Measurements from ENCODE around the gene TGFB3.

TGFB3 gene

DNA sequence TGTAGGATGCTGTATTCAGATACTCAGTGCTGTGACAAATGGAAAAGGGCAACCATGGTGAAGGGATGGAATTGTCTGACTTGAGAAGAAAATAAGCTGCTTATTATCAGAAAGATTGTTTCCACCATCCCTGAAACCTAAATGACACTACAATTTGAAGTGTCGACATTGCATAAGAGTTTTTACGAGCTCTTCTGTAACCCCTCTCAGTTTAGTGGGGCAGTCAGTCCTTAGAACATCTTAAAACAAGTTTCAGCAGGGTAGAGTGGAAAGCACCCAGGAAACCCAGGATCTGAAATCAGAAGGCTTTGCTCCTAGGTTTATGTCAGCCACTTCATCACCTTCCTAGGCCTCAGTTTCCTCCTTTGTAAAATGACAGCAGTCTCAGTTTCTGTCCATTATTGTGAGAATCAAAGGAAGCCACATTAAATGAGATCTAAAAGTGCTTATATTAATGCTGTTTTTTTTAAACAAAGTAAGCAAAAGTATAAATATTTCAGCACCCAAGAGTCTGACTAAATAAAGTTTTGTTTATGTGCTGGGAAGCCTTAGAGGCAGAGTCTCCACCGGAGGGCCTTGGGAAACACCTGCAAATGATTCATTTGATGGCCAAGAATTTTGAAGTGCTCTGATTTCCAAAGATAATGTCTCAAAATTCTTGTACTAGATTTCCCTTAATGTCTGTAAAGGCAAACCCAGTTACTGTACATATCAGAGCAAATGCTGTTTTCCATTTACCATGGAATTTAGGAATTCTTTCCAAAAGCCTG is 5.6 kb upstream of the TGFB3 start:
- DNase-seq (ENCODE audit: low read depth): no peak

DNA sequence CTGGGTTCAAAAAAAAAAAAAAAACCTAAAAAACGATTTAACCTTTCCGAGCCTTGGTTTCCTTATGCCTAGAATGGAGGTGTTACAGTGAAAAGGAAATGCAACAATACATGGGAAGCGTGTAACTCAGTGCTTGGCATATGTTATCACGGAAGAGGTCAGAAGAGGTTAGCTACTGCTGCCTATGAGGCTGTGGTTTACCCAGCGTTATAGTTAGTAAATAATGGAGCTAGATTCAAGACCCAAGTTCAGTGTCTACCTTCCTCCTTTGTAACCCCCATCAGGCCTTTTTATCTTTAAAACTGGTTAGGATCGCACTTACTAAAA is 4.6 kb upstream of the TGFB3 start:
- no peak for DNase-seq (ENCODE audit: low read depth)

DNA sequence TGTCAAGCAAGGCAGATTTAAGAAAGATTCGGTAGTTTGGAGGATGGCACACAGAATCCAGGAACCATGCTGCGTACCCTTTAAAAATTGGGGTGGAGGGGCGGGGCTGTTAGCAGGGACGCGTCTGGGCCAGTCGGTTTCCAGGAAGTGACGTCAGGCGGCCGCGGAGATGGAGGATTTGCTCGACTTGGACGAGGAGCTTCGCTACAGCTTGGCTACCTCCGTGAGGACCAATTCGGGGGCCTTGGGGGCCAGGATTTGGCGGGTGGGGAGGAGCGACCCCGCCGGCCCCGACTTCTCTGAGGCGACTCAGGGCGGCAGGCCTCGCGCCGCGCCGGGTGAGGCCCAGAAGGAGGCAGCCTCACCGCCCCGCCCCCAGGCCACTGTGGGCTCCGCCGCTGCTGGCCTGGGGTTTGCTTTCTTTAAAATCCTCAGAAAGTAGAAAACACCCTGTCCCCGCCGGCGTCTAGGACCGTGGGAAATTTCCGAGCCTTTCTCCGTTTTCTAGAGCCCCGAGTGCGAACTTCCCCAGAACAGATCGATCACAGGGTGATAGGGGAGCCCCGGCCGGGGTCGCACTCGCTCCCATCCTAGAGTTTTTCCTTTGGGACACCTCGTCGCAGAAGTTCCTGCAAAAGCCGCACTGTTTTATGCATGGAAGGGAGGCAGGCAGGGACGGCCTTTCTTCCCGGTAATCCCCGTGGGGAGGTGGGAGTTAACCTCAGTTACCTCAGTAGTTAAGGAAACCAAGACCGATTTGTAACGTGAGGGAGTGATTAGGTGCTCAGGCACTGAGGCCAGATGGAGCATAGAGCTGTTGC is 4.0 kb upstream of the TGFB3 start, which contains the start of gene IFT43:
Gene IFT43, plus strand, starts transcription at position 146 of the 821 bp plus-strand sequence. Its CDS starts 24 bp downstream, at position 170.
- no peak for DNase-seq (ENCODE audit: low read depth)

DNA sequence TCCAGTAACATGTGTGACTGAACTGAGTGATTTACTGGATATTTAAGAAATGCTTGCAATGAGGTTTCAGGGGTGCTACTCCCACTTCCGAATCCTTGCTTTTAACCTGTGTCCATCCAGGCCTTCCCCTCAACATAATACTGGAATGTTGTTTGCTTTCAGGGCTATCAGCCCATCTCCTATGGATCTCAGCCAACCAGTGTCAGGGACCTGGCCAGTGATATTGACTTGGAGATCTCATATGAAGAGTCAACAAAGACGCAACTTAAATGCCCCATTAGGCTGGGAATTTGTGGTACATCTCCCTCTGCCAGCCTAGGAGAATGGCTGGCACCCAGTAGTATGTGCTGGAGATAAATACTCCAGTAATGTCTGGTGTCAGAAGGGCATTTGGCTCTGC is 2.9 kb upstream of the TGFB3 start:
- no peak for DNase-seq (ENCODE audit: low read depth)

DNA sequence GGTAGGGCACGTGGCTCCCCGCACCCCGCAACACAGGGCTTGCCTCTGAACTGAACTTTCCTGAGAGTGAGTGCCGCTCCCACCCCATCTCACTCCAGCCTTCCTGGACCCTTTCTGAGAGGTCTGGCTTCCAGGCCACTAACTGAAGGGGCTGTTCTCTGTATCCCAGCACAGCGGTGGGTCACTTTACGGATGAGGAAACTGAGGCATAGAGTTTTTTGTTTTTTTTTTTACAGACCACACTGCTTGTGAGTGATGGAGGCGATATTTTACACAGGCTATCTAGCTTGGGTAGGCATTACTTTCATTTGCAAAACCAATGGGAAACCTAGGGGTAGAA is 1.2 kb upstream of the TGFB3 start:
- DNase-seq (ENCODE audit: low read depth): no peak

DNA sequence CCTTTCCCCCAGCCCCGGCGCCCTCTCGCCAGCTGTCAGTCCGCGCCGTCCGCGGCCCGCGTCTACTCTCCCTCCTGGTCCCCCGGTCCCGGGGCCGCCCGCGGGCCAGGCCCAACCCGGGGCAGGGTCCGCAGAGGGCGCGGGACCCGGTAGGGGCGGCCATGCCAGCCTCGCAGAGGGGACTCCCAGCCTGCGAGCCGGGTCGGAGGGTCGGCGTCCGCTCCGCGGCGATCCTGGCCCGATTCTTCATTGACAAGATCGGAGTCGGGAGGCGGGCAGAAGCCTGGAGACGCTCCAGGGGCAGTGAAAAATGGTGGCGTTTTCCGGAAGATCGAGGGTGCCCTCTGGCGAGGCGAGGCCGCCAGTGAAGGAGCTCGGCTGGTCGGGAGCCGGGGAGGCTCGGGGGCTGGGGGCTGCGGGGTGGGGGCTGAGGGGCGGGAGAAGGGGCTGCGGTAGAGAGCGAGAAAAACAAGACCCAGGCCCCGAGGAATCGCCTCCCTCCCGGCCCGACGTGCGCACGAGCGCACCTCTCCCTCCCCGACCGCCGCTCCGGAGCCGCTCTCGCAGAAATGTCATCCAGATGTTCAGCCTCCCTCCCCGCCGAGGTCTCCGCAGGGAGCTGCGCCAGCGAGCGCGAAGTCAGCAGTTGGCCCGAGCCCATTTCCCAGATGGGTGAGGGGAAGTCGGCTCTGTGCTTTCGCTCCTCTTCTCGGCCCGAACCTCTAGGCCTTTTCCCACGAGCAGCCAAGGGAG is 647 bp upstream of the TGFB3 start:
- no peak for DNase-seq (ENCODE audit: low read depth)

DNA sequence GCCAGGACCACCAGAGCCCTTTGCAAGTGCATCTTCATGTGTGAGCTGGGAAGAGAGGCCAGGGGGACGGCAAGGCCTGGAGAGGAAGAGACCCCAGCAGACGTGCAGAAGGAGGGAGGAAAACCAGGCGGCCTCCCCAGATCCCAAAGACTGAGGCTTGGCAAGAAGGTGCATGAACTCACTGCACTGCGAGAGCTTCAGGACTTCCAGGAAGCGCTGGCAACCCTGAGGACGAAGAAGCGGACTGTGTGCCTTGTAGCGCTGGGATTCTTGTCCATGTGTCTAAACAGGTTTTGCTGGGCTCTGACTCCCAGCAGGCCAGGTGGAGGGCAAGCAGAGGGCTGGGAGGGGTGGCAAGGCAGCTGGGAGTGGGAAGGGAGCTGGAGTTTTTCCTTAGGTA is 939 bp downstream of the TGFB3 start:
- DNase-seq (ENCODE audit: low read depth): no peak

DNA sequence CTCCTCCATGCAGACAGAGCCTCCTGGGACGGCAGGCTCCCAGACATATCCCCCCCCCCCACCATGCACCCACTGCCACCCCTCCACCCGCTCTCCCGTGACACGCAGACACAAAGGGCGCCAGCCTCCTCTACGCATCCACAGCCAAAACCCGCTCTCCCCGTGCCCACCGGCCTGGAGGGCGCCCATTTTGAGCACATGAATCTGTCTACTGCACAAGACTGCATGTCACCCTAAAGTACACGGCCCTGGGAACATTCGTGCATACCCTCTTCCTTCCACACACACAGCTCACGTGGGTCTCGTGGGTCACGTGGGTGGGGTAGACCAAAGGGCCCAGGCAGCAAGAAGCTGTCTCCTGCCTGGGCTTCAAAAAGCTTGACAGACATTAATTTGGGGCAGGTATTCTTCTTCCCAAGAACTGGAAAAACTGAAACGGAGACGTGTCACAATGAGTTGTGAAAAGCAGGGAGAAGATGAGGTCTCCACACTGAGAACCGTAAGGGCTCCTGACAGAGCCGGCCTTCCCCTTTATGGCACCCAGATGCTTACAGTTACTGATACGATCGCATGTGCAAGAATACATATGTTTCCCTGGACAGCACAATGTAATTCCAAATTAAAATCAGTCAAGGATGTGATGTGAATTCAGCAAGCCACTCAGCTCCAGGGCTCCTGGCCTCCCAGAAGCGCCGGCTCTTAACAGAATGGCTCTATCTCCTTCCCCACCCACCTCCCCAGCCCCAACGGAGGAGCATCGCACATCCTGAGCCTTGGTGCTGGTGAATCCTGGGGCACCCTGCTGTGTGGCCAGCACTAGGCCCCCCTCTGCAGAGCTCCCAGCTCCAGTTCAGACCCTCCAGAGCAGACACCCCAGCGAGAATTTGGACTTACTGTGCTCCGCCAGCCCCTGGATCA is 1.9 kb downstream of the TGFB3 start:
- DNase-seq (ENCODE audit: low read depth): no peak

DNA sequence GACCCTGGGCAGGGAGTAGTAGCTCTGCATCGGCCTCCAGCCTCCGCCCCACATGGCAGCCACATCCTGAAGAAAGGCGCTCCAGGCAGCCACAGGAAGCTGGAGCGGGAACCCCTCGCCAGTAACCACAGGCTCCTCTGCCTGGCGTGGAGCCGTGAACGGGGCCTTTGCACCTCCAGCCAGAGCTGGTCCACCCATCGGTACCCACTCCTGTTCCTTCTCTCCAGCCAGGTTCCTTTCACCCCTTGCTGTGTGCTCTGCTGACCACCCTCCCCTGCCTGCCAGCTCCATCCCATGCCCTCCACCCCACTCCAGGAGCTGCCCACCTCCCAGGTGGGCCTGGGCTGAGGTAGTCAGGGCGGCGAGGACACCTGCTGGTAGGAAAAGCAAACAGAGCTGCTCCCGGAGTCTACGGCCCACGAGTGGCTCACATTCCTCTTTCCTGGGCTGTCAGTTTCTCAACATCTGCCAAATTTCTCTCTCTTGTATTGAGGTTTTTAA is 2.7 kb downstream of the TGFB3 start:
- DNase-seq (ENCODE audit: low read depth): no peak

DNA sequence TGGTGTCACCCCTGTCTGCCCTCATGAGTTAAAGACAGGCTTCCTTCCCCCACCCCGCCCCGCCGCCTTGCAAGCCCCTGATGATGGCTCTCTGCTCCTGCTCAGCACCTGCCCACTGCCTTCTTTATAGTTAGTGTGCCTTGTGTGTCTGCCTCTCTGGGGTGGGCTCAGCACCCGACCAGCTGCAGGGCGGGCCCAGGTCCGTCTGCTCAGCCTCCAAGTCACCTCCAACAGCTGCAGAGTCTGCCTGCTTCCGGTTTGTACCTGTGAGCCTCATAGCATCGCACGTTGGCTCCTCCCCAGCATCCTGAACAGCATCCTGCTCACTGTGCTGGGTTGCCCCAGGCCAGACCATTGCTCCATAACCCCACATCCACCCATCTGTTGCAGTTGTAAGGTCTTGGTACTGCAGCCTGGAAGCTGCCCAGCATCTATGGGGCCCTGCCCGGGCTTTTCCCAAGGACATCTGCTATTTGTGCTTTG is 3.5 kb downstream of the TGFB3 start:
- DNase-seq (ENCODE audit: low read depth): no peak

DNA sequence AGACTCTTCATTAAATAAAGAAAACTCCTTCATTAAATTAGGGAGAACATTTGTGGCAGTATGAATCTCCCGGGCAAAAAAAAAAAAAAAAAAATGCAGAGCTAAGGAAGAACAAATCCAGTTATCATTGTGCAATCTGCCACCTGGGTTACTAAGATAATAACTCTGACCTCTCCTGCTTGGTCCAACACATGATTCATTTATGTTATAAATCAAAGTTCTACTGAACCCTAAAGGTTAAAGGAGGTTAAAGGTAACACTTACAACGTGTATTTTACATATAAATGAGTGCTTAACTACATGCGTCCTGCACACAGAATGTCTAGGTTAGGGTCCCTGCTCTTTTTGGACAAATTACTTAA is 4.2 kb downstream of the TGFB3 start:
- no peak for DNase-seq (ENCODE audit: low read depth)

DNA sequence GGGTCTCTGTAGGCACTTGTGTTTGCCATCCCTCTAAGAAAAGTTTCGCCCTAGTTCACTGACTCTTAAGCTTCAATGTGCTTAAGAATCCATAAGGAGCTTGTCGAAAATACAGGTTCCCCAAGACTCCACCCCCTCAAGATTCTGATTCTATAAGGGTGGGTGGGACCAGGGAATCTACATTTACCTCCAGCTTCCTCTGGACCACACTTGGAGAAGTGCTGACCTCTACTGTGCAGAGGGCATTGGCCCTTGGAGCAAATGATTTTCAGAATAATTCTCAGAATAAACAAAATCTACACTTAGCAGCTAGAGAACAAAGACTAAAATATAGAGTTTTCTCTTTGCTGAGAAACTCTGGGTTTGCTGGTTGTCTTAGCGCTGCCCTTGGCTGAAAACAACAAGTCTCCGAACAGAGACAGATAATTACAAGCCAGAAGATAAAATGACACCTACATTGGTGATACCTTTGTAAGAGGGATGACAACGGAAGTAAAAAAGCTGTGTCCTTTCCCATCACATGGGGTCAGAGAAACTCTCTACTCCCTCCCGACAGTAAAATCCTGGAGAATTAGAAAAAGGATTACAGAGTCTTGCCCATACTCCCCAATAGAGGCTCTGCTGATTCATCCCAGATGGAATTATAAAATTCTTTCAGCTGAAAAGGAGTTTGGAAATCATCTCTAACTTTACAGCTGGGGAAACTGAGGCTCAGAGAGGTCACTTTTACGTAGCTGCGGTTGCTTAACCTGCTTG is 4.8 kb downstream of the TGFB3 start:
- no peak for DNase-seq (ENCODE audit: low read depth)

DNA sequence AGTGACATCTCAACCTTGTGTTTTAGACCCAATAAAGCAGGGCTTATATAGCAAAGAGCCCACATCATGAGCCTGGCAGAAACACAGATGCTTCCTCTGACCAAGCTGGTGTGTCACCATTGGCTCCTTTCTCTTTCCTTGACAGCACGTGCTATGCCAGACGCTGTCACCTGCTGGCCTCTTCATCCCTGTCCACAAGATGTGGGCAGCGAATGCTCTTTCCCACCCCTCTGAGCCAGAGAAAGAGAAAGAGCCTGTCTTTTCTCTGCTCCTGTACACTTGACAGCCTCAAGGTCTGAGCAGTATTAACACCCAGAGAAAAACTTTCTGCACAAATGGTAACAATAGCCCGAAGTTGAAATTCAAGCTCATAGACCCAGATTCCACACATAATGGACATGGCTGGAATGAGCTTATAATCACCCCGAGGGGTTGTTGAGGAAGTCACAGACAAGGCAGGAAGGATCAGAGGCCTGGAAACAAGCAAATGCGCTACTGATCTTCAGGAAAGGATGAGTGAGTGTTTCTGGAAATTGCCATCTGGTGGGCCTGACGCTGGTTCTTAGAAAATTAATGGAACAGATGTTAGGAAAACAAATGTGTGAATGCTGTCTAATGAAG is 8.9 kb downstream of the TGFB3 start:
- DNase-seq (ENCODE audit: low read depth): no peak

DNA sequence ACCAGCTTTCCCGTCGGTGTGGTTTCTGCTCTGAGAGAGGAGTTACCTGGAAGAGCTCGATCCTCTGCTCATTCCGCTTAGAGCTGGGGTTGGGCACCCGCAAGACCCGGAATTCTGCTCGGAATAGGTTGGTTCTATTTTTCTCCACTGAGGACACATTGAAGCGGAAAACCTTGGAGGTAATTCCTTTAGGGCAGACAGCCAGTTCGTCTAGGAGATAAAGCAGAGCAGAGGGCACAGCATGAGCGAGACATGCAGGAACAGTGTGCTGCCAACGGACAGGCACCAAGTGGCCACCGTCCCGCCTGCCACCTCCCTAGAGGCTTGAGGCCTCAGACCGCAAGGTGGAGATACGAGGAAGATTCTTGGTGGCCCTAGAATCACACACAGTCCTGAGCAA is 10.3 kb downstream of the TGFB3 start:
- no peak for DNase-seq (ENCODE audit: low read depth)

DNA sequence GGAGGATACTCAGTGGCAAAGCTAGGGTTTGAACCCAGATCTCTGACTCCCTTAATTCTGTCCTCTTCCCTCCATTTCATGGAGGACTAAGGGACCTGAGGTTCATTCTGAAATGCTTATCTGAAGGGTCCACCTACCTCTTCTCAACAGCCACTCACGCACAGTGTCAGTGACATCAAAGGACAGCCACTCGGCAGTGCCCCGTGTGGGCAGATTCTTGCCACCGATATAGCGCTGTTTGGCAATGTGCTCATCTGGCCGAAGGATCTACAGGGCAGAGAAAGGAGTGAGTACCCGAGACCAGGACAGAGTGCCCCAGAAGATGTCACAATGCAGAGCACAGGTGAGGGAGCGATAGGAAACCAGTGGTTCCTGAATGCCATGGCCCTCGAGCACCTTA is 10.8 kb downstream of the TGFB3 start:
- no peak for DNase-seq (ENCODE audit: low read depth)

DNA sequence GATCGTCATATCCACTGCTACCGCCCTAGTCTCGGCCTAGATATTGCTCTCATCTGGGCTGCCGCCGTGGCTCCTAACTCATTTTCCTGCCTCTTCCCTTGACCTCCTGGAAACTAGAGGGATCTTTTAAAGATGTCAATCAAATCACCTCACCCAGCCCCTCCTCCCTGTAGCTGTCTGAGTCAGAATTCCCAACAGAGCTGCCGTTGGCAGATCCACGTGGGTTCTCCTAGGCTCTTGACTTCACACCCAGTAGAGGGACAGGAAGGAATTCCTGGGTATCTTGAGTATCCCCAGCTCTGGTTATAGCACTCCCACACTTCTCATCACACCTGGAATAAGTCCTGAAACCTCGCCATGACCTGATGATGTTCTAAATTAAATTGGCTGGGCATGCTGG is 11.9 kb downstream of the TGFB3 start:
- DNase-seq (ENCODE audit: low read depth): no peak

DNA sequence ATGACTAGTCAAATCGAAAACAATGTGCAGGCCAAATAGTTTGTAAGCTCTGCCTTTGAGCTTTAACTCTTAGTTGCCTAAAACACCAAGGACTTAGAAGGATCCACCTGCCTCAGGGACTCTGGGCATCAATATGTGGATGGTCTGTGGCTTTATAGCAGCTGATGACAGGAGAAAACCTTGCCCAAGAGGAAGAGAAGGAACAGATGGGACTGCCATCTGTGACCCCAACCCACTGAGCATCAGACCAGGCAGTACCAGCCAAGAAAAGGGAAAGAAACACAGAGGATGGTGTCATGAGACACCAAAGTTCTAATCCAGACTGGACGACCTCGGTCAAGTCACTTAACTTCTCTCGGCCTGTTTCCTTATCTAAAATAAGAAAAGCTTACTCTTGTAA is 12.7 kb downstream of the TGFB3 start:
- no peak for DNase-seq (ENCODE audit: low read depth)

DNA sequence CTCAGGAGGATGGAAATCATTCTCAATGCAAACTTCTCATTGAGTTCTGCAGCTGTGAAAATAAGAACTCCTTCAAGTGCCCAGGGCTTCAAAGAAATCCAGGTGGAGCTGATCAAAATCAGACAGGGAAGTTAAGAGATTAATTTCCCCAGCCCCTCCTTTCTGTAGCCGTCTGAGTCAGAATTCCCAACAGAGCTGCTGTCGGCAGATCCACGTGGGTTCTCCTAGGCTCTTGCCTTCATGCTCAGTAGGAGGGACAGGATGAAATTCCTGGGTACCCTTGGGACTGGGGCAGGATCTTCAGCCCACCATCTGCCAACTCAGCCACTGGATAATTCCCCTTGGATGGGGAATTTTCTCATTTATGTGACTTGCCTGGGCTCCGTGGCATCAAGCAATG is 13.3 kb downstream of the TGFB3 start:
- no peak for DNase-seq (ENCODE audit: low read depth)

DNA sequence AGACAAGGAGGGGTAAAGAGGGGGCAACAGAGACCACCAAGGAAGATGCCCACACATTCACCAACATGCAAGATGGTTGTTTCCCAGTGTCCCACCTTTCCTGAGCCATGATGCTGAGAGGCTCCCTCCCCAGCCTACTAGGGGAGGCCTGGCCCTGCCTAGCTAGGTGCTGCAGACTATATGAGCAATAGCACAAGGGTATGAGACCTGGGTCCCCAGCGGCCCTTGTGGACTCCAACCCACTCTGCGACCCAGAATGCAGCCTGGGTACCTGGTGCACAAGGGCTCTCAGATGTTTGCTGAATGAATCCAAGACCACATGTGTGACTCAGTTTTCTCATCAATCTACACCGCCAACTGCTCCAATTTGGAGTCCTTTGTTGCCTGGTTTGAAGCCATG is 13.9 kb downstream of the TGFB3 start:
- DNase-seq (ENCODE audit: low read depth): no peak

DNA sequence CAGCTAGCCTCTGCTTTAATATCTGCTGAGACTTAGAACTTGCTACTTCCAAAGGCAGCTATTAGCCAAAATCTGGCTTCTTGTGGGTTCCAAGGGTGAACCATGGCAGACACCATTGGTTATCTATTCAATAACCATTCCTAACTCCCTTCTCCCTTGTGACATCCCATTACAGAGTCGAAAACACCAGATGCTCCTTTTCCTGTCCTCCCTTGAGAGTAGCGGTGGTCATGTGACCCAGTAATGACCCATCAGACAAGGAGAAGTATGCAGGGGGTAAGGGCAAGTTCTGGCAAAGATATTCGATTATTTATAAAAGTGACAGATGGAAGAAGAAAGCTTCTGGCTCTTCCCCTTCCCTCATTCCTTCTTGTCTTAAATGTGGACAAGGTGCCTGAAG is 20.1 kb downstream of the TGFB3 start:
- DNase-seq (ENCODE audit: low read depth): no peak

DNA sequence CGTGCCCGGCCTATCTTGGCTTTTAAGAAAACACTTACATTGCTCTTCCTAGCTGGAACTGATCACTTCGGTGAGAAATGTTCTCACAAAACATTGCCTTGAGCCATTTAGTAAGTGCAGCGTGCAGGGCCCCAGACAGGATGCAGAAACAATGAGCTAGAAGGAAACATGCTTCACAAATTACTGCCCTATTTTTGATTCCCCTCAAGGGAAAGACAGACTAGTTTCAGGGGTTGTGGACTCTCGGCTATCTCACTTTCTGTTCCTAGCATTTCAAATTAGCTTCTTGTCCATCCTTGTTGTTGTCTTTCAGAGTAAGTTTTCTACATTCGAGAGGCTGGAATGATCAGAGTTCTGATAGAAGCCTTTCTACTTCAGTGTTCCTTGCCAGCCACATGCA is 21.6 kb downstream of the TGFB3 start:
- no peak for DNase-seq (ENCODE audit: low read depth)

Measured in non-pigmented ciliary epithelial cell (primary cell).